Hepatocyte (in vitro differentiated cells): ENCODE results near the gene LRRC8D. TPM values are rescaled to one million over a fixed set of nuclear protein-coding genes. Genes with fewer than 3 reads are reported as not detected.

Experiments
- DNase-seq: peaks from one replicate; pipeline ENCODE4 v3.0.0-alpha.2; 2016; ENCODE audit warnings: low spot score
- H2AFZ ChIP-seq: fragments of 200-600 bp; sonication (generic); 2 replicates; pipeline ENCODE4 v1.6.0; 2016; ENCODE audit warnings: antibody characterized with exemption, mild to moderate bottlenecking
- H3K27ac ChIP-seq: fragments of 200-600 bp; sonication (generic); 2 replicates; pipeline ENCODE4 v1.5.1; 2016; ENCODE audit warnings: mild to moderate bottlenecking
- H3K27me3 ChIP-seq: fragments of 200-600 bp; sonication (generic); 2 replicates; pipeline ENCODE4 v1.6.1; 2016
- H3K36me3 ChIP-seq: fragments of 200-600 bp; sonication (generic); replicated peaks from 2 replicates; pipeline ENCODE4 v1.5.1; 2016; ENCODE audit warnings: low read depth; ENCODE audit not compliant: insufficient read depth
- H3K4me1 ChIP-seq: fragments of 200-600 bp; sonication (generic); 2 replicates; pipeline ENCODE4 v1.5.1; 2016; ENCODE audit warnings: mild to moderate bottlenecking, moderate library complexity; ENCODE audit not compliant: insufficient read depth
- H3K4me2 ChIP-seq: fragments of 200-600 bp; sonication (generic); 2 replicates; pipeline ENCODE4 v1.6.0; 2016
- H3K4me3 ChIP-seq: fragments of 200-600 bp; sonication (generic); 2 replicates; pipeline ENCODE4 v1.5.1; 2016; ENCODE audit warnings: mild to moderate bottlenecking
- H3K79me2 ChIP-seq: fragments of 200-600 bp; sonication (generic); 2 replicates; pipeline ENCODE4 v1.6.0; 2017; ENCODE audit warnings: mild to moderate bottlenecking
- H3K9me2 ChIP-seq: fragments of 200-600 bp; sonication (generic); replicated peaks from 2 replicates; pipeline ENCODE4 v1.6.0; 2017; ENCODE audit warnings: mild to moderate bottlenecking; ENCODE audit not compliant: insufficient read depth
- H3K9me3 ChIP-seq: fragments of 200-600 bp; sonication (generic); 2 replicates; pipeline ENCODE4 v1.5.1; 2016; ENCODE audit warnings: low read depth, mild to moderate bottlenecking
- H4K20me1 ChIP-seq: fragments of 200-600 bp; sonication (generic); 2 replicates; pipeline ENCODE4 v1.6.0; 2016; ENCODE audit warnings: mild to moderate bottlenecking; ENCODE audit not compliant: insufficient read depth, poor library complexity, severe bottlenecking
- EZH2 ChIP-seq: fragments of 200-600 bp; sonication (generic); IDR thresholded peaks from 2 replicates; pipeline ENCODE4 v1.6.1; 2016; ENCODE audit warnings: antibody characterized with exemption, mild to moderate bottlenecking, borderline replicate concordance
- EZH2phosphoT487 ChIP-seq: fragments of 200-600 bp; sonication (generic); IDR thresholded peaks from one replicate; pipeline ENCODE4 v1.6.1; 2018; ENCODE audit warnings: antibody characterized with exemption, mild to moderate bottlenecking, low read depth, moderate library complexity; ENCODE audit not compliant: unreplicated experiment, severe bottlenecking
- WGBS: methylation state at CpG from one replicate; pipeline ENCODE4 v1.1.6; 2016; ENCODE audit warnings: low lambda C conversion rate; ENCODE audit errors: missing lambda C conversion rate; 5-methylcytosine and 5-hydroxymethylcytosine counted together
- polyA plus RNA-seq: library from polyadenylated mRNA; unstranded; fragments of >200 nt; fragmentation: Nextera tagmentation; extraction: Ambion mirVana; gene quantifications from 2 replicates; pipeline ENCODE4 v1.2.1, GENCODE V29; 2016
- total RNA-seq: library from RNA; depleted of rRNA; stranded (reverse); fragments of >200 nt; gene quantifications from 2 replicates; pipeline ENCODE4 v1.2.3, GENCODE V29; 2014
- TF ChIP-seq, protein P1 (sequence below): fragments of 200-600 bp; sonication (generic); IDR thresholded peaks from 2 replicates; pipeline ENCODE4 v1.5.1; 2016; ENCODE audit warnings: antibody characterized with exemption, mild to moderate bottlenecking; ENCODE audit not compliant: poor library complexity

The LRRC8D gene
- total and polyA plus RNA-seq, 2 experiments from 2014 or later, result 15.1 to 28.9 TPM

DNA sequence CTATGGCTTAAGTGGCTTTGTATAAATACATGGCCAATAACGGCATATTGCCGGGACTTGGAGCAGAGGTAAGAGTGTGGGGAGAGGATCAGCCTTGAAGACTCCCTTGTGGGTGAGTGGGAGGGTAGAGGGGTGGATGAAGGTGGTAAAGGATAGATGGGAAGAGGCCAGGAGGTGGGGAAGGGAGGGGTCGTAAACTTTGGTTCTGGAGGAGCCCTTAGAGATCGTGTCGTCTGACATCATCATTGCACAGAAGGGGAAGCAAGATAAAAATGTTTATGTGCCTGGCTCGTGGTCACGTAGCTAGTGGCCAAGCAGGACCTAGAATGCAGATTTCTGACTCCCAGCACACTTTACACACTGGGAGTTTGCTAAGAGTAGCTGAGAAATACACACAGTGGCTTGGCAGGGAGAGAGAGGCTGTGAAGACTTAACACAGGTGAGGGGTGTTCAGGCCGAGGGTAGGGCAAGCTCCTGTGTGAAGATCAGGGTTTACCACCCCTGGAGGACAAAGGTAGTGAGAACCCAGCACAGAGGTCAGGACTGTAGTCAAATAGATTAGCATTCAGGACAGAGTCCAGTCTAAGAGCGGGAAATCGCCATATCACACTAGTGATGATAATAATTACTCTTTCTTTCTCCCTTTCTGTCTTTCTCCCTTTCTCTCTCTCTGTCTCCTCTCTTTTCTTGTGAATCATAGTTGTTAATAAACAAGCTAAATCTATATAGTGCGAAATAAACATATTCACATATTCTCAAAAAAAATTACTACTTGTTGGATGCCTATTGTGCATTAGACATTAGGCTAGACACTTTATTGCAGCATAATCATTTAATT is 75.5 kb downstream of the LRRC8D start:
- WGBS, result 74% methylated on average over 11 of the region's 11 CpGs
- Histone ChIP-seq H3K27ac (peak overlapping the region; percentile 18), H3K9me3 (no peaks in the 10 kb centered on the region), H3K4me3 (no peak overlapping the region), H4K20me1 (no peaks in the 10 kb centered on the region), H2AFZ (no peak overlapping the region), H3K36me3 (no peaks in the 10 kb centered on the region), H3K4me1 (peaks cover 11% of the 10 kb centered on the region), H3K9me2 (no peaks in the 10 kb centered on the region), H3K27me3 (no peaks in the 10 kb centered on the region), H3K79me2 (peaks cover 27% of the 10 kb centered on the region), H3K4me2 (peak overlapping the region; percentile 41)
- no peak for DNase-seq
- TF ChIP-seq, protein P1, sequence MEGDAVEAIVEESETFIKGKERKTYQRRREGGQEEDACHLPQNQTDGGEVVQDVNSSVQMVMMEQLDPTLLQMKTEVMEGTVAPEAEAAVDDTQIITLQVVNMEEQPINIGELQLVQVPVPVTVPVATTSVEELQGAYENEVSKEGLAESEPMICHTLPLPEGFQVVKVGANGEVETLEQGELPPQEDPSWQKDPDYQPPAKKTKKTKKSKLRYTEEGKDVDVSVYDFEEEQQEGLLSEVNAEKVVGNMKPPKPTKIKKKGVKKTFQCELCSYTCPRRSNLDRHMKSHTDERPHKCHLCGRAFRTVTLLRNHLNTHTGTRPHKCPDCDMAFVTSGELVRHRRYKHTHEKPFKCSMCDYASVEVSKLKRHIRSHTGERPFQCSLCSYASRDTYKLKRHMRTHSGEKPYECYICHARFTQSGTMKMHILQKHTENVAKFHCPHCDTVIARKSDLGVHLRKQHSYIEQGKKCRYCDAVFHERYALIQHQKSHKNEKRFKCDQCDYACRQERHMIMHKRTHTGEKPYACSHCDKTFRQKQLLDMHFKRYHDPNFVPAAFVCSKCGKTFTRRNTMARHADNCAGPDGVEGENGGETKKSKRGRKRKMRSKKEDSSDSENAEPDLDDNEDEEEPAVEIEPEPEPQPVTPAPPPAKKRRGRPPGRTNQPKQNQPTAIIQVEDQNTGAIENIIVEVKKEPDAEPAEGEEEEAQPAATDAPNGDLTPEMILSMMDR, result no peak
- no peak for TF ChIP-seq EZH2phosphoT487
- TF ChIP-seq EZH2, result no peak

DNA sequence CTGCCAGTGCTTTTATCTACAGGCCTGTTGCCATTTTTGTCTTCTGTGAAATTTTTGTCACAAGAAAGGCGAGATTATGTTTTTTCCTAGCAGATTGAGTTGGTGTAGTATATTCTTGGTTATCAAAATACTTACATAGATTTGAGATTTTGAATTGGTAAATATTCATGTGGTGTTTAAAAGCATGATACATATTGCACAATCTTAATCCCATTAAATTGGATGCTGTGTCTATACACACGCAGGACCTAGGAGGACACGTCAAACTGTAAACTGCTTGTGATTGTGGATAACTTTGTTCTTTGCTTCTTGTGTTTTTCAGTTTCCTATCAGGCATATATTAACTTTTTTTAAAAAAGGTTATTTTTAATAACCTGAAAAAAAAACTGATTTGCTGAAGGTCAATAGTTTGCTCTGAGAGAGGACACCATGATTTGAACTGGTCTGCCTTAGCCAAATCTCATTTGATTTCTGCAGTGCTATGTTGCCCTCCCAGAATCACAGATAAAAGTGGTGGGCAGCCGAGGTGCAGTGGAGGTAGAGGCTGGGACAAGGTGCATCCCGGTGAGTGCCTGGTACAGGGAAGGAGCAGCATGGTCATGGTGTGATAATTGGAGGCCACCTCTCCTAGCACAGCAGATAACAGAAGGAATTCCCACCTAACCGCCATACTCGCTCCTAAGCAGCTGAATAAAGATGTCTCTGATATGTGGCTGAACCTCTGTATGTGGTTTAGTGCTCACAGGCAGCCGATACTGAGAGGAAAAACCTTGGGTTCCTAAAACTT is 76.7 kb downstream of the LRRC8D start:
- no peak overlapping the region for H2AFZ ChIP-seq
- H3K79me2 ChIP-seq, result peaks cover 27% of the 10 kb centered on the region
- H3K9me3 ChIP-seq, result no peaks in the 10 kb centered on the region
- no peaks in the 10 kb centered on the region for H3K27me3 ChIP-seq
- no peaks in the 10 kb centered on the region for H4K20me1 ChIP-seq
- peaks cover 18% of the 10 kb centered on the region for H3K4me1 ChIP-seq
- 97% methylated on average over 8 of the region's 8 CpGs for WGBS
- no peak overlapping the region for H3K4me3 ChIP-seq
- H3K27ac ChIP-seq, result no peak overlapping the region
- no peak overlapping the region for H3K4me2 ChIP-seq
- no peak for DNase-seq
- no peaks in the 10 kb centered on the region for H3K36me3 ChIP-seq
- no peaks in the 10 kb centered on the region for H3K9me2 ChIP-seq
- TF ChIP-seq, protein P1, result no peak
- TF ChIP-seq EZH2, result no peak

DNA sequence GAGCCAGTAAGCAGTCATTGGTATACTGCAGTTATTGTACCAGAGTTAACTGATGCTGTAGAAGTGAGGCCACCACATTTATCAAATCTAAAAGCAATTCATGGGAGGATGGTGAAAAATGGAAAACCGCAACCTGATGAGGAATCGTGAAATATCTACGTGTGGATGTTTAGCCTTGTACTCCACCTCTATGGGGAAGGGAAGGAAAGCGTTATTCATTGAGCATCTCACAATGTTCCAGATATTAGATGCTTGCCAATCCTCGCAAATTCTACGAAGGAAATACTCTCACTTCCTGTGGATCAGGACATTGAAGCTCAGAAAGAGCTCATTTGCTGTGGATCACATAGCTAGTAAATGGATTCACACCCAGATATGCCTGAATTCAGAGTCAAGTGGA is 77.3 kb downstream of the LRRC8D start:
- H3K9me3 ChIP-seq, result no peaks in the 10 kb centered on the region
- no peak overlapping the region for H3K4me3 ChIP-seq
- H3K79me2 ChIP-seq, result peaks cover 21% of the 10 kb centered on the region
- 90% methylated on average over 6 of the region's 6 CpGs for whole genome bisulfite sequencing
- H3K4me1 ChIP-seq, result peaks cover 23% of the 10 kb centered on the region
- no peak overlapping the region for H2AFZ ChIP-seq
- no peaks in the 10 kb centered on the region for H4K20me1 ChIP-seq
- TF ChIP-seq, protein P1, result no peak
- TF ChIP-seq EZH2phosphoT487, result no peak
- no peak for TF ChIP-seq EZH2
- no peaks in the 10 kb centered on the region for H3K9me2 ChIP-seq
- no peak overlapping the region for H3K4me2 ChIP-seq
- no peak overlapping the region for H3K27ac ChIP-seq
- no peaks in the 10 kb centered on the region for H3K36me3 ChIP-seq
- H3K27me3 ChIP-seq, result no peaks in the 10 kb centered on the region
- DNase-seq, result no peak
